ENCODE measurements around the gene GOPC. TPM values are rescaled to one million over a fixed set of nuclear protein-coding genes. Genes with fewer than 3 reads are reported as not detected.

Gene GOPC
- total RNA-seq, 1 experiment from 2014 or later, result 24.2 TPM

GRCh38 chr6:117550618-117551242, 51.6 kb downstream of the GOPC start:
- H3K36me3 ChIP-seq (ENCODE audit: control insufficient read depth in 1 of 2, insufficient read depth in 2 of 2, low read length in 2 of 2), result 0 out of 4 replicates have a peak, but pooled peaks cover 0 to 7% of the 10 kb centered on the region in 2 experiments
- H3K27ac ChIP-seq (ENCODE audit: low read depth, low read length), result no peak overlapping the region
- ATAC-seq, result no peak

More at GRCh38 chr6:117550618-117551242, 51.6 kb downstream of the GOPC start:
- H3K4me2 ChIP-seq (ENCODE audit: low read length), result no peak overlapping the region
- ChIA-PET RAD21 (ENCODE audit: low non-redundant PET in 1 of 2, low total read pairs in 2 of 2, uncharacterized antibody in 2 of 2, unreplicated experiment in 2 of 2) (interaction anchor here in 1 of 2 experiments (1.0 kb wide), 1 partner anchor 73 kb away, joined by 3 read pairs; no protein-coding TSS in a partner anchor), POLR2A (no interaction called here), CTCF (no interaction called here)
- intact Hi-C loops (cut with micrococcal nuclease), result no loop called here
- no peaks in the 10 kb centered on the region for H3K27me3 ChIP-seq (ENCODE audit: insufficient read depth, low read length)
- H3K9me3 ChIP-seq (ENCODE audit: control insufficient read depth in 1 of 2, insufficient read depth in 1 of 2, low read depth in 1 of 2, low read length in 2 of 2), result no peaks in the 10 kb centered on the region
- no peaks in the 10 kb centered on the region for H3K9me2 ChIP-seq (ENCODE audit: insufficient read depth)
- H2AFZ ChIP-seq (ENCODE audit: low read depth, low read length, poor library complexity, severe bottlenecking), result no peak overlapping the region
- BruUV-seq (replicated peaks), result no TSS peak
- no peak for DNase-seq (ENCODE audit: low read depth, low spot score)
- peaks cover 20 to 27% of the 10 kb centered on the region in 2 experiments for H3K4me1 ChIP-seq (ENCODE audit: control insufficient read depth in 1 of 2, insufficient read depth in 2 of 2, low read length in 2 of 2)
- TF ChIP-seq SIN3A (IDR thresholded peaks at IDR 0.05; ENCODE audit: low read depth), result no peak
- TF ChIP-seq ZFX (IDR thresholded peaks at IDR 0.05), result no peak
- no peak for TF ChIP-seq YY1 (IDR thresholded peaks at IDR 0.05; ENCODE audit: extremely low read depth, insufficient replicate concordance, low read depth, low read length)
- TF ChIP-seq EZH2phosphoT487 (IDR thresholded peaks at IDR 0.05; ENCODE audit: borderline replicate concordance), result no peak
- TF ChIP-seq CEBPB (IDR thresholded peaks at IDR 0.05; ENCODE audit: low read depth), result no peak
- no peak for TF ChIP-seq SRF (IDR thresholded peaks at IDR 0.05; ENCODE audit: low read depth)
- TF ChIP-seq EZH2 (IDR thresholded peaks at IDR 0.05), result no peak
- no peak for TF ChIP-seq CTCF (IDR thresholded peaks at IDR 0.05 in 2 of 3, conservative IDR thresholded peaks at IDR 0.05 in 1 of 3; ENCODE audit: borderline replicate concordance in 1 of 3, insufficient read depth in 1 of 3, low read depth in 2 of 3, low read length in 2 of 3)
- TF ChIP-seq REST (IDR thresholded peaks at IDR 0.05; ENCODE audit: low read depth), result no peak
- TF ChIP-seq JUND (IDR thresholded peaks at IDR 0.05), result no peak
- TF ChIP-seq POLR2AphosphoS5 (IDR thresholded peaks at IDR 0.05; ENCODE audit: low read depth, low read length), result no peak
- no peak for TF ChIP-seq CBX3 (IDR thresholded peaks at IDR 0.05; ENCODE audit: low read depth)
- no peak for TF ChIP-seq ATF3 (IDR thresholded peaks at IDR 0.05)
- no peak for TF ChIP-seq ZBTB33 (IDR thresholded peaks at IDR 0.05; ENCODE audit: extremely low read depth, insufficient replicate concordance, low read length)
- H4K20me1 ChIP-seq (ENCODE audit: insufficient read depth), result no peaks in the 10 kb centered on the region
- H3K4me3 ChIP-seq (replicated peaks in 1 of 2; ENCODE audit: low read depth in 1 of 2, low read length in 2 of 2), result no peak overlapping the region
- H3K9ac ChIP-seq (ENCODE audit: low read length), result no peak overlapping the region
- no peaks in the 10 kb centered on the region for H3K79me2 ChIP-seq (ENCODE audit: insufficient read depth, low read length)
